ENCODE data around the gene TNFRSF18. TPM values are rescaled to one million over a fixed set of nuclear protein-coding genes. Genes with fewer than 3 reads are reported as not detected.

Gene TNFRSF18
- total and polyA plus RNA-seq, 2 donors (not counting 3 experiments of a cell fraction or from before 2014, with no cell fraction given) = not detected

GRCh38 chr1:1231400-1232207 is 25.2 kb upstream of the TNFRSF18 start, which contains the start of gene SDF4:
SDF4 (minus strand) TSS chr1:1232001; CDS start chr1:1228772, 3,229 bp downstream.
- no TSS peak for BruUV-seq (replicated peaks)
- CTCF ChIA-PET = interaction anchor here (0.6 to 3.7 kb wide), 8 partner anchors 19 to 247 kb away, joined by 3 to 43 read pairs (median 5); no protein-coding TSS in a partner anchor
- TF ChIP-seq, protein P1, sequence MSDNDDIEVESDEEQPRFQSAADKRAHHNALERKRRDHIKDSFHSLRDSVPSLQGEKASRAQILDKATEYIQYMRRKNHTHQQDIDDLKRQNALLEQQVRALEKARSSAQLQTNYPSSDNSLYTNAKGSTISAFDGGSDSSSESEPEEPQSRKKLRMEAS (IDR thresholded peaks at IDR 0.05; ENCODE audit: insufficient read depth, insufficient read length) = peak; percentile 85
- peak; percentile 94 for TF ChIP-seq POLR2A (IDR thresholded peaks at IDR 0.05; ENCODE audit: low read depth, low read length)
- TF ChIP-seq POLR2AphosphoS5 (IDR thresholded peaks at IDR 0.05; ENCODE audit: insufficient read depth, low read depth, low read length) = peak; percentile 82
- TF ChIP-seq FOS (IDR thresholded peaks at IDR 0.05; ENCODE audit: borderline replicate concordance, insufficient read depth, low read length) = no peak
- no peak for TF ChIP-seq CTCF (IDR thresholded peaks at IDR 0.05; ENCODE audit: extremely low read depth in 1 of 2, insufficient read depth in 1 of 2, low read depth in 1 of 2, low read length in 2 of 2)
- no peak for TF ChIP-seq EZH2 (IDR thresholded peaks at IDR 0.05; ENCODE audit: borderline replicate concordance, low read depth, low read length, severe bottlenecking)
- TF ChIP-seq MYC (IDR thresholded peaks at IDR 0.05; ENCODE audit: low read depth, low read length) = no peak
- peaks cover 6 to 11% of the 10 kb centered on the region in 2 experiments for H3K36me3 ChIP-seq (ENCODE audit: control insufficient read depth in 2 of 2, extremely low read depth in 1 of 2, insufficient read depth in 2 of 2, low read length in 2 of 2)
- intact Hi-C loops (cut with micrococcal nuclease) = loop anchor here (1.0 to 2.0 kb wide), 5 partner anchors 19 to 198 kb away; partner anchors contain the start of gene PUSL1
- H3K4me2 ChIP-seq (ENCODE audit: insufficient read depth, low read length) = peak within 1 kb of the TSS; percentile 87
- no peaks in the 10 kb centered on the region for H3K9me3 ChIP-seq (replicated peaks; ENCODE audit: control insufficient read depth, insufficient read depth, low read length)
- peak; percentile 93 for FAIRE-seq
- peaks cover 6% of the 10 kb centered on the region for H3K4me1 ChIP-seq (ENCODE audit: control insufficient read depth, extremely low read depth, insufficient read depth, low read length)
- DNase-seq (ENCODE audit: low read depth, low spot score) = peak; percentile 97
- H3K9me1 ChIP-seq (replicated peaks; ENCODE audit: control insufficient read depth, extremely low read depth, insufficient read depth, low read length) = no peaks in the 10 kb centered on the region
- H3K27me3 ChIP-seq (ENCODE audit: control insufficient read depth in 2 of 2, insufficient read depth in 2 of 2, low read length in 2 of 2) = no peaks in the 10 kb centered on the region
- peak within 1 kb of the TSS; percentile 69 for H3K9ac ChIP-seq (replicated peaks; ENCODE audit: extremely low read depth, insufficient read depth, low read length)
- POLR2A ChIA-PET = interaction anchor here (0.8 to 1.1 kb wide), 2 partner anchors 40 to 113 kb away, joined by 3 read pairs; no protein-coding TSS in a partner anchor
- H4K20me1 ChIP-seq (replicated peaks; ENCODE audit: control insufficient read depth, extremely low read depth, insufficient read depth, low read length) = no peaks in the 10 kb centered on the region
- peaks cover 63% of the 10 kb centered on the region for H3K79me2 ChIP-seq (ENCODE audit: control insufficient read depth, insufficient read depth, low read length)
- peak within 1 kb of the TSS; percentile 4 for H2AFZ ChIP-seq (ENCODE audit: low read depth, low read length)
- peak within 1 kb of the TSS; percentile 39 for H3K27ac ChIP-seq (ENCODE audit: insufficient read depth, low read depth, low read length)
- dilution Hi-C loops (cut with MboI; ENCODE audit: extremely low pct_ligation_motif_present, low sequenced_read_pairs) = no loop called here
- H3K4me3 ChIP-seq (replicated peaks in 1 of 3; ENCODE audit: insufficient read depth in 1 of 3, low read depth in 1 of 3, low read length in 3 of 3) = peak within 1 kb of the TSS; percentile 54 to 88 (median 80)

Measured in endothelial cell of umbilical vein (primary cell).